AG04449 (cell line): ENCODE results near the gene GALNT16.

ENCODE experiments used
- CTCF ChIA-PET: fragments of 350-600 bp; formaldehyde crosslinking; extraction: SDS; loops from one replicate; lab custom pipeline; 2021; ENCODE audit warnings: antibody characterized with exemption; lab: Yijun Ruan, JAX
- POLR2A ChIA-PET: fragments of 400-600, 350-600 bp; formaldehyde crosslinking; extraction: SDS; loops from one replicate; lab custom pipeline; 2020; ENCODE audit warnings: antibody characterized with exemption, inconsistent platforms; lab: Yijun Ruan, JAX
- DNase-seq: peaks from one replicate; pipeline ENCODE4 v3.0.0-alpha.2; 2010; ENCODE audit warnings: low read depth, low spot score
- H3K4me3 ChIP-seq: 2 replicates; pipeline ENCODE4 v1.5.1; 2011; ENCODE audit warnings: low read depth, mild to moderate bottlenecking, control low read depth, low read length
- CTCF ChIP-seq: IDR thresholded peaks from one replicate; pipeline ENCODE4 v1.5.1; 2011; ENCODE audit warnings: mild to moderate bottlenecking, moderate library complexity, low read length, control low read depth, inconsistent platforms; ENCODE audit not compliant: insufficient read depth; ENCODE audit errors: missing control alignments

Gene GALNT16

GRCh38 chr14:69323266-69323998 lies 63.5 kb downstream of the GALNT16 start:
- no peak for TF ChIP-seq CTCF
- POLR2A ChIA-PET: no interaction called here
- no peak for DNase-seq
- no peak overlapping the region for H3K4me3 ChIP-seq
- CTCF ChIA-PET: interaction anchor here (0.8 to 1.6 kb wide), 4 partner anchors 12 to 81 kb away, joined by 3 read pairs; no protein-coding TSS in a partner anchor

GRCh38 chr14:69323999-69324282 lies 64.0 kb downstream of the GALNT16 start:
- TF ChIP-seq CTCF: no peak
- no peak overlapping the region for H3K4me3 ChIP-seq
- CTCF ChIA-PET: interaction anchor here (0.9 to 1.6 kb wide), 2 partner anchors 11 to 21 kb away, joined by 3 read pairs; no protein-coding TSS in a partner anchor
- DNase-seq: no peak
- POLR2A ChIA-PET: no interaction called here

GRCh38 chr14:69324341-69324931 lies 64.5 kb downstream of the GALNT16 start:
- TF ChIP-seq CTCF: no peak
- DNase-seq: no peak
- POLR2A ChIA-PET: no interaction called here
- CTCF ChIA-PET: interaction anchor here (1.0 to 1.6 kb wide), 2 partner anchors 11 to 22 kb away, joined by 3 read pairs; no protein-coding TSS in a partner anchor
- no peak overlapping the region for H3K4me3 ChIP-seq

GRCh38 chr14:69325086-69325485 lies 65.1 kb downstream of the GALNT16 start:
- CTCF ChIA-PET: interaction anchor here (1.0 to 1.2 kb wide), 2 partner anchors 22 to 196 kb away, joined by 3 read pairs; no protein-coding TSS in a partner anchor

GRCh38 chr14:69325646-69326265 lies 65.8 kb downstream of the GALNT16 start:
- H3K4me3 ChIP-seq: no peak overlapping the region
- no peak for TF ChIP-seq CTCF
- CTCF ChIA-PET: interaction anchor here (1.0 to 1.6 kb wide), 4 partner anchors 10 to 196 kb away, joined by 3 to 7 read pairs (median 4); no protein-coding TSS in a partner anchor
- DNase-seq: no peak
- POLR2A ChIA-PET: no interaction called here

More at GRCh38 chr14:69325086-69325485, 65.1 kb downstream of the GALNT16 start:
- no peak for TF ChIP-seq CTCF
- no peak overlapping the region for H3K4me3 ChIP-seq
- POLR2A ChIA-PET: no interaction called here
- no peak for DNase-seq

GRCh38 chr14:69326611-69327010 lies 66.7 kb downstream of the GALNT16 start:
- no peak for DNase-seq
- H3K4me3 ChIP-seq: no peak overlapping the region
- ChIA-PET CTCF (interaction anchor here (0.9 to 1.6 kb wide), 3 partner anchors 10 to 84 kb away, joined by 3 to 7 read pairs (median 5); no protein-coding TSS in a partner anchor), POLR2A (no interaction called here)
- TF ChIP-seq CTCF: no peak
